Panc1 (cell line): ENCODE data around the gene CDHR5.

Experiments used
- POLR2AphosphoS5 ChIP-seq: IDR thresholded peaks from 2 replicates; pipeline ENCODE4 v1.6.1; 2012; ENCODE audit warnings: mild to moderate bottlenecking, low read depth, low read length, moderate library complexity
- SIN3A ChIP-seq: IDR thresholded peaks from 2 replicates; pipeline ENCODE4 v1.6.1; 2012; ENCODE audit warnings: low read depth, mild to moderate bottlenecking, low read length, moderate library complexity, borderline replicate concordance; ENCODE audit not compliant: insufficient read depth
- TCF7L2 ChIP-seq: IDR thresholded peaks from 2 replicates; pipeline ENCODE4 v1.6.1; 2011; ENCODE audit warnings: mild to moderate bottlenecking, low read depth, low read length, inconsistent platforms
- TF ChIP-seq, protein P1 (sequence below): fragments of 450-650 bp; IDR thresholded peaks from 2 replicates; pipeline ENCODE4 v1.5.1; 2017; ENCODE audit warnings: mild to moderate bottlenecking
- TF ChIP-seq, protein P2 (sequence below), 2 experiments: IDR thresholded peaks; 2 replicates each; pipeline ENCODE4 v1.6.1; 2011 to 2012; ENCODE audit warnings: low read depth in 2 of 2, control low read depth in 1 of 2, low read length in 1 of 2, mild to moderate bottlenecking in 1 of 2, moderate library complexity in 1 of 2; ENCODE audit not compliant: insufficient read depth in 1 of 2

DNA sequence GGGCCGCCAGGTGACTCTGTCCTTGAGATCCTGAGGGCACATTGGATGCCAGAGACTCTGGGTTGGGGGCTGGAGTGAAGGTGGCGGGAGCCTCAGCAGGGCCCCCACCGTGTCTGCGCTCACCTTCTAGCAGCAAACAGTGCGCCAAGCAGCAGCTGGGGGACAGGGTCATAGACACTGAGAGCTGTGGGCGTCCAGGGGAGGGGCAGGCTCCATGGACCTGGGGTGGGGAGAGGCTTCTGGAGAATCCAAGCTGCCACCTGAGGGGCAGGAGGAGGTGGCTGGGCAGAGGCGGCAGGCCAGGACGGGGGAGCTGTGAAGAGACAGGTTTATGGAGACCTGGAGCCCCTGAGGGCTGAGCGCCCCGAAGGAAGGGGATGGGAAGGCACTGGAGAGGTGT is 40.5 kb downstream of the CDHR5 start:
- TF ChIP-seq, protein P1, sequence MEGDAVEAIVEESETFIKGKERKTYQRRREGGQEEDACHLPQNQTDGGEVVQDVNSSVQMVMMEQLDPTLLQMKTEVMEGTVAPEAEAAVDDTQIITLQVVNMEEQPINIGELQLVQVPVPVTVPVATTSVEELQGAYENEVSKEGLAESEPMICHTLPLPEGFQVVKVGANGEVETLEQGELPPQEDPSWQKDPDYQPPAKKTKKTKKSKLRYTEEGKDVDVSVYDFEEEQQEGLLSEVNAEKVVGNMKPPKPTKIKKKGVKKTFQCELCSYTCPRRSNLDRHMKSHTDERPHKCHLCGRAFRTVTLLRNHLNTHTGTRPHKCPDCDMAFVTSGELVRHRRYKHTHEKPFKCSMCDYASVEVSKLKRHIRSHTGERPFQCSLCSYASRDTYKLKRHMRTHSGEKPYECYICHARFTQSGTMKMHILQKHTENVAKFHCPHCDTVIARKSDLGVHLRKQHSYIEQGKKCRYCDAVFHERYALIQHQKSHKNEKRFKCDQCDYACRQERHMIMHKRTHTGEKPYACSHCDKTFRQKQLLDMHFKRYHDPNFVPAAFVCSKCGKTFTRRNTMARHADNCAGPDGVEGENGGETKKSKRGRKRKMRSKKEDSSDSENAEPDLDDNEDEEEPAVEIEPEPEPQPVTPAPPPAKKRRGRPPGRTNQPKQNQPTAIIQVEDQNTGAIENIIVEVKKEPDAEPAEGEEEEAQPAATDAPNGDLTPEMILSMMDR: no peak
- TF ChIP-seq SIN3A (no peak), TCF7L2 (no peak), POLR2AphosphoS5 (no peak)
- TF ChIP-seq, protein P2, sequence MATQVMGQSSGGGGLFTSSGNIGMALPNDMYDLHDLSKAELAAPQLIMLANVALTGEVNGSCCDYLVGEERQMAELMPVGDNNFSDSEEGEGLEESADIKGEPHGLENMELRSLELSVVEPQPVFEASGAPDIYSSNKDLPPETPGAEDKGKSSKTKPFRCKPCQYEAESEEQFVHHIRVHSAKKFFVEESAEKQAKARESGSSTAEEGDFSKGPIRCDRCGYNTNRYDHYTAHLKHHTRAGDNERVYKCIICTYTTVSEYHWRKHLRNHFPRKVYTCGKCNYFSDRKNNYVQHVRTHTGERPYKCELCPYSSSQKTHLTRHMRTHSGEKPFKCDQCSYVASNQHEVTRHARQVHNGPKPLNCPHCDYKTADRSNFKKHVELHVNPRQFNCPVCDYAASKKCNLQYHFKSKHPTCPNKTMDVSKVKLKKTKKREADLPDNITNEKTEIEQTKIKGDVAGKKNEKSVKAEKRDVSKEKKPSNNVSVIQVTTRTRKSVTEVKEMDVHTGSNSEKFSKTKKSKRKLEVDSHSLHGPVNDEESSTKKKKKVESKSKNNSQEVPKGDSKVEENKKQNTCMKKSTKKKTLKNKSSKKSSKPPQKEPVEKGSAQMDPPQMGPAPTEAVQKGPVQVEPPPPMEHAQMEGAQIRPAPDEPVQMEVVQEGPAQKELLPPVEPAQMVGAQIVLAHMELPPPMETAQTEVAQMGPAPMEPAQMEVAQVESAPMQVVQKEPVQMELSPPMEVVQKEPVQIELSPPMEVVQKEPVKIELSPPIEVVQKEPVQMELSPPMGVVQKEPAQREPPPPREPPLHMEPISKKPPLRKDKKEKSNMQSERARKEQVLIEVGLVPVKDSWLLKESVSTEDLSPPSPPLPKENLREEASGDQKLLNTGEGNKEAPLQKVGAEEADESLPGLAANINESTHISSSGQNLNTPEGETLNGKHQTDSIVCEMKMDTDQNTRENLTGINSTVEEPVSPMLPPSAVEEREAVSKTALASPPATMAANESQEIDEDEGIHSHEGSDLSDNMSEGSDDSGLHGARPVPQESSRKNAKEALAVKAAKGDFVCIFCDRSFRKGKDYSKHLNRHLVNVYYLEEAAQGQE (IDR thresholded peaks at IDR 0.05; ENCODE audit: insufficient read depth in 1 of 2, low read depth in 2 of 2, low read length in 1 of 2): no peak
